ENCODE data around the gene IL17RD.

The IL17RD gene

DNA sequence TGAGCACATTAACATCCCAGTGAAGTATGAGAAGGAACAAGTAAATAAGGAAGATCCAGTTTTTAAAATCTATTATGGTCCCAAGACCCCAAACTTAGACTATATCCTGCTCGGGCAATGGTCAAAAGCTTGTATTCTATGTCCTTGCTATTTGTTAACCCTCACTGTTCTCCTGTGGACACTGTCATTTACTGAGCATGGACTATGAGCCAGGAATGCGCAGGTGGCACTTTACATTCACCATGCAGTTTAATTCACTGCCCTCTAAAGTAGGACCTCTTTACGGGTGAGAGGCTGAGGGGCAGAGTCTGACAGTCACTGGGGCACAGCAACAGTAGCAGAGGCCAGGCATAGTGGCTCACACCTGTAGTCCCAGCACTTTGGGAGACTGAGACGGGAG, 76.1 kb downstream of the IL17RD start:
- H3K4me2 ChIP-seq (ENCODE audit: insufficient read depth, low read length, poor library complexity, severe bottlenecking): no peak overlapping the region
- peaks cover 0 to 6% of the 10 kb centered on the region in 2 donors for H3K4me1 ChIP-seq (ENCODE audit: control insufficient read depth in 2 of 2, insufficient read depth in 1 of 2, low read depth in 1 of 2, low read length in 2 of 2)
- peaks cover 0 to 3% of the 10 kb centered on the region in 2 donors for H3K9me3 ChIP-seq (replicated peaks in 1 of 2; ENCODE audit: control insufficient read depth in 2 of 2, insufficient read depth in 1 of 2, low read depth in 1 of 2, low read length in 2 of 2)
- H3K4me3 ChIP-seq (ENCODE audit: low read length in 2 of 2): no peak overlapping the region
- H4K8ac ChIP-seq (ENCODE audit: low read depth, low read length): no peak overlapping the region
- H3K18ac ChIP-seq (ENCODE audit: low read length): no peak overlapping the region
- no peak overlapping the region for H2BK120ac ChIP-seq (ENCODE audit: low read depth, low read length)
- peaks cover 6 to 13% of the 10 kb centered on the region in 2 donors for H3K36me3 ChIP-seq (replicated peaks in 1 of 2; ENCODE audit: control insufficient read depth in 2 of 2, insufficient read depth in 2 of 2, low read length in 2 of 2)
- no peaks in the 10 kb centered on the region for H3K27me3 ChIP-seq (ENCODE audit: control insufficient read depth in 3 of 3, insufficient read depth in 3 of 3, low read depth in 1 of 3, low read length in 3 of 3)
- no peak overlapping the region for H3K14ac ChIP-seq (ENCODE audit: low read length)
- no peak overlapping the region for H3K23ac ChIP-seq (ENCODE audit: low read depth, low read length, poor library complexity)
- no peak for DNase-seq (ENCODE audit: low spot score)
- WGBS, 2 donors (ENCODE audit: extremely low coverage in 2 of 2, insufficient read length in 2 of 2, insufficient replicate concordance in 1 of 2): no CpG with 5 or more reads among the region's 4 CpGs
- H3K79me1 ChIP-seq (ENCODE audit: low read depth, low read length): no peaks in the 10 kb centered on the region
- no peak overlapping the region for H4K91ac ChIP-seq (ENCODE audit: low read depth, low read length, poor library complexity)
- H3K4ac ChIP-seq (ENCODE audit: low read length): no peak overlapping the region
- no peak overlapping the region for H3K9ac ChIP-seq (ENCODE audit: low read depth, low read length, poor library complexity)
- no peak overlapping the region for H2BK5ac ChIP-seq (ENCODE audit: low read length)
- H2AFZ ChIP-seq (ENCODE audit: low read length): no peak overlapping the region
- no peak overlapping the region for H2BK12ac ChIP-seq (ENCODE audit: low read length)
- H3K27ac ChIP-seq (replicated peaks; ENCODE audit: low read length): no peak overlapping the region
- no peak overlapping the region for H2BK15ac ChIP-seq (ENCODE audit: low read length)
- H2AK5ac ChIP-seq (ENCODE audit: low read depth, low read length): no peak overlapping the region

DNA sequence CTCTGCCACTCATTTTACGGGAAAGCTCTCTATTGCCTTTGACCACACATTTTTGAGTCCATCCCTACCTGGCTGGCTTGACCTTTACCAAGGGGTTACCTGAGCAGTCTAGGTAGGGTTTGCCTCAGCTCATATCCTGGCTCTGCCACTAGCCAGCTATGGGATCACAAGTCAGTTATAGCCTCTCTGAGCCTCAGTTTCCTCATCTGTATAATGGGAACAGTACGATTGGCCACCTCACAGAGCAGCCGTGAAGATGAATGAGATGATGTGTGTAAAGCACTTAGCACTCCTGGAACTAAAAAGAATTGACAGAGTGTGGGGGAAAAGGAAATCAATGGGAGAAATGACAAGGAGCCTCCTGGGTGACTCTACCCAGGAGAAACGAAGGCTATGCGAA, 76.7 kb downstream of the IL17RD start:
- H3K4ac ChIP-seq (ENCODE audit: low read length): no peak overlapping the region
- peaks cover 0 to under 1% of the 10 kb centered on the region in 2 donors for H3K9me3 ChIP-seq (replicated peaks in 1 of 2; ENCODE audit: control insufficient read depth in 2 of 2, insufficient read depth in 1 of 2, low read depth in 1 of 2, low read length in 2 of 2)
- no peak overlapping the region for H2BK15ac ChIP-seq (ENCODE audit: low read length)
- H3K27me3 ChIP-seq (ENCODE audit: control insufficient read depth in 3 of 3, insufficient read depth in 3 of 3, low read depth in 1 of 3, low read length in 3 of 3): no peaks in the 10 kb centered on the region
- no peak overlapping the region for H2BK12ac ChIP-seq (ENCODE audit: low read length)
- H3K4me2 ChIP-seq (ENCODE audit: insufficient read depth, low read length, poor library complexity, severe bottlenecking): no peak overlapping the region
- H2AK5ac ChIP-seq (ENCODE audit: low read depth, low read length): no peak overlapping the region
- no peaks in the 10 kb centered on the region for H3K79me1 ChIP-seq (ENCODE audit: low read depth, low read length)
- H2AFZ ChIP-seq (ENCODE audit: low read length): no peak overlapping the region
- H2BK5ac ChIP-seq (ENCODE audit: low read length): no peak overlapping the region
- no peak overlapping the region for H3K18ac ChIP-seq (ENCODE audit: low read length)
- no peak overlapping the region for H3K14ac ChIP-seq (ENCODE audit: low read length)
- H4K91ac ChIP-seq (ENCODE audit: low read depth, low read length, poor library complexity): no peak overlapping the region
- H3K36me3 ChIP-seq (replicated peaks in 1 of 2; ENCODE audit: control insufficient read depth in 2 of 2, insufficient read depth in 2 of 2, low read length in 2 of 2): peaks cover 5 to 8% of the 10 kb centered on the region in 2 donors
- H3K4me1 ChIP-seq (ENCODE audit: control insufficient read depth in 2 of 2, insufficient read depth in 1 of 2, low read depth in 1 of 2, low read length in 2 of 2): peaks cover 0 to 6% of the 10 kb centered on the region in 2 donors
- no peak overlapping the region for H2BK120ac ChIP-seq (ENCODE audit: low read depth, low read length)
- H3K23ac ChIP-seq (ENCODE audit: low read depth, low read length, poor library complexity): no peak overlapping the region
- no peak overlapping the region for H4K8ac ChIP-seq (ENCODE audit: low read depth, low read length)
- H3K9ac ChIP-seq (ENCODE audit: low read depth, low read length, poor library complexity): no peak overlapping the region
- WGBS, 2 donors (ENCODE audit: extremely low coverage in 2 of 2, insufficient read length in 2 of 2, insufficient replicate concordance in 1 of 2): no CpG with 5 or more reads among the region's 5 CpGs
- no peak overlapping the region for H3K27ac ChIP-seq (replicated peaks; ENCODE audit: low read length)
- no peak for DNase-seq (ENCODE audit: low spot score)
- H3K4me3 ChIP-seq (ENCODE audit: low read length in 2 of 2): no peak overlapping the region

- Histone ChIP-seq H4K91ac (ENCODE audit: low read depth, low read length, poor library complexity) (no peak overlapping the region), H2BK15ac (ENCODE audit: low read length) (no peak overlapping the region), H3K4me1 (ENCODE audit: control insufficient read depth in 2 of 2, insufficient read depth in 1 of 2, low read depth in 1 of 2, low read length in 2 of 2) (peaks cover 0 to 6% of the 10 kb centered on the region in 2 donors), H2AFZ (ENCODE audit: low read length) (no peak overlapping the region), H2BK12ac (ENCODE audit: low read length) (no peak overlapping the region), H3K18ac (ENCODE audit: low read length) (no peak overlapping the region), H3K4ac (ENCODE audit: low read length) (no peak overlapping the region), H3K9me3 (replicated peaks in 1 of 2; ENCODE audit: control insufficient read depth in 2 of 2, insufficient read depth in 1 of 2, low read depth in 1 of 2, low read length in 2 of 2) (no peaks in the 10 kb centered on the region), H3K79me1 (ENCODE audit: low read depth, low read length) (no peaks in the 10 kb centered on the region), H3K36me3 (replicated peaks in 1 of 2; ENCODE audit: control insufficient read depth in 2 of 2, insufficient read depth in 2 of 2, low read length in 2 of 2) (peaks cover 0 to 3% of the 10 kb centered on the region in 2 donors), H3K27ac (replicated peaks; ENCODE audit: low read length) (no peak overlapping the region), H3K27me3 (ENCODE audit: control insufficient read depth in 3 of 3, insufficient read depth in 3 of 3, low read depth in 1 of 3, low read length in 3 of 3) (no peaks in the 10 kb centered on the region), H2AK5ac (ENCODE audit: low read depth, low read length) (no peak overlapping the region), H3K9ac (ENCODE audit: low read depth, low read length, poor library complexity) (no peak overlapping the region), H3K23ac (ENCODE audit: low read depth, low read length, poor library complexity) (no peak overlapping the region), H3K14ac (ENCODE audit: low read length) (no peak overlapping the region), H3K4me2 (ENCODE audit: insufficient read depth, low read length, poor library complexity, severe bottlenecking) (no peak overlapping the region), H2BK5ac (ENCODE audit: low read length) (no peak overlapping the region), H2BK120ac (ENCODE audit: low read depth, low read length) (no peak overlapping the region), H3K4me3 (ENCODE audit: low read length in 2 of 2) (no peak overlapping the region), H4K8ac (ENCODE audit: low read depth, low read length) (no peak overlapping the region)
- no CpG with 5 or more reads among the region's 1 CpG for WGBS, 2 donors (ENCODE audit: extremely low coverage in 2 of 2, insufficient read length in 2 of 2, insufficient replicate concordance in 1 of 2)
- DNase-seq (ENCODE audit: low spot score): no peak
These were observed 77.6 kb downstream of the IL17RD start for GRCh38 chr3:57087361-57088092.

DNA sequence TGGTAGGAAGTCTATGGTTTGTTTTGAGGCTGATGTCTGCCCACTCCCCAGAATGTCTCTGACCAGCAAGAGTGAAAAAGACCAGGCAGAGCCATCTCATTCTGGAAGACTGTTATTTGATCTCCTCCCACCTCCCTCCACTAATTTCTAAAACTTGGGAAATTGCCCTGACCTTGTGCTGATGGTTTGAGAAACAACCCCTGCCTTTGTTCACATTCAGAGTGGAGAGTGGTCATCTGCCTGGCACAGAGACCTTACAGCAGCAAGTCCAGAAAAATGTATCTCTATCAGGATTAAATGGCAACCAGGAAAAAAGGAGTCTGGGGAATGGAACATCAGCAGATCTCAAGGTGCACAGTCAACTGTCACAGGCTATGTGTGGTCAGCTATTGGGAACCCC, 79.0 kb downstream of the IL17RD start:
- Histone ChIP-seq H2AK5ac (ENCODE audit: low read depth, low read length) (no peak overlapping the region), H2AFZ (ENCODE audit: low read length) (no peak overlapping the region), H3K36me3 (replicated peaks in 1 of 2; ENCODE audit: control insufficient read depth in 2 of 2, insufficient read depth in 2 of 2, low read length in 2 of 2) (peaks cover 0 to 3% of the 10 kb centered on the region in 2 donors), H3K18ac (ENCODE audit: low read length) (no peak overlapping the region), H3K4me3 (ENCODE audit: low read length in 2 of 2) (no peak overlapping the region), H2BK5ac (ENCODE audit: low read length) (no peak overlapping the region), H3K4me1 (ENCODE audit: control insufficient read depth in 2 of 2, insufficient read depth in 1 of 2, low read depth in 1 of 2, low read length in 2 of 2) (peaks cover 0 to 2% of the 10 kb centered on the region in 2 donors), H4K91ac (ENCODE audit: low read depth, low read length, poor library complexity) (no peak overlapping the region), H3K27ac (replicated peaks; ENCODE audit: low read length) (no peak overlapping the region), H3K27me3 (ENCODE audit: control insufficient read depth in 3 of 3, insufficient read depth in 3 of 3, low read depth in 1 of 3, low read length in 3 of 3) (no peaks in the 10 kb centered on the region), H2BK15ac (ENCODE audit: low read length) (no peak overlapping the region), H3K4ac (ENCODE audit: low read length) (no peak overlapping the region), H3K9me3 (replicated peaks in 1 of 2; ENCODE audit: control insufficient read depth in 2 of 2, insufficient read depth in 1 of 2, low read depth in 1 of 2, low read length in 2 of 2) (no peaks in the 10 kb centered on the region), H2BK12ac (ENCODE audit: low read length) (no peak overlapping the region), H2BK120ac (ENCODE audit: low read depth, low read length) (no peak overlapping the region), H3K79me1 (ENCODE audit: low read depth, low read length) (no peaks in the 10 kb centered on the region), H4K8ac (ENCODE audit: low read depth, low read length) (no peak overlapping the region), H3K9ac (ENCODE audit: low read depth, low read length, poor library complexity) (no peak overlapping the region), H3K23ac (ENCODE audit: low read depth, low read length, poor library complexity) (no peak overlapping the region), H3K4me2 (ENCODE audit: insufficient read depth, low read length, poor library complexity, severe bottlenecking) (no peak overlapping the region), H3K14ac (ENCODE audit: low read length) (no peak overlapping the region)
- DNase-seq (ENCODE audit: low spot score): no peak
